Activated T-helper 9 cell treated with anti-CD3 and anti-CD28 coated beads, Interleukin-2, amount 50 U/mL, for 16 hours (primary cell): ENCODE data around the gene CAPN15.
"Not testable (repeated sequence)": the region's sequence is repeated elsewhere in the genome, so short reads cannot be mapped to it uniquely, and the experiment has no call there.

Experiments
- DNase-seq: peaks from one replicate; pipeline ENCODE4 v3.0.0-alpha.2; 2020; ENCODE audit warnings: low read depth

CAPN15 gene

GRCh38 chr16:507527-507926 is 20.0 kb upstream of the CAPN15 start:
- DNase-seq: not testable (repeated sequence)

GRCh38 chr16:507996-508395 is 19.5 kb upstream of the CAPN15 start:
- DNase-seq: no peak

GRCh38 chr16:508884-509736 is 18.4 kb upstream of the CAPN15 start:
- no peak for DNase-seq

GRCh38 chr16:510066-510825 is 17.3 kb upstream of the CAPN15 start:
- no peak for DNase-seq

DNA sequence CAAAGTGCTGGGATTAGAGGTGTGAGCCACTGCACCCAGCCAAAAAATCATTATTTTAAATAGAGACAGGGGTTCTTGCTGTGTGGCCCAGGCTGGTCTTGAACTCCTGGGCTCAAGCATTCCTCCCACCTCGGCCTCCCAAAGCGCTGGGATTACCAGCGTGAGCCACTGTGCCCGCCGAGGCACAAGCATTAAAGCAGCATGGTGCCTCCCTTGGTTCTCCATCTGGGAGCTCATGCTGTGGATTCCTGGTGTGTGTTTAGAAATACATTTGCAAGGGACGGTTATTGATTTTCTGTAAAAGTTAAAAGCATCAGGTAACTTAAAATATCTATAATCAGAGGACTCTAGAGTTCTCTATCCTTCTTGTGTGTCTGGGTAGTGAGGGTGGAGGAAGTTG is 14.7 kb upstream of the CAPN15 start:
- no peak for DNase-seq

DNA sequence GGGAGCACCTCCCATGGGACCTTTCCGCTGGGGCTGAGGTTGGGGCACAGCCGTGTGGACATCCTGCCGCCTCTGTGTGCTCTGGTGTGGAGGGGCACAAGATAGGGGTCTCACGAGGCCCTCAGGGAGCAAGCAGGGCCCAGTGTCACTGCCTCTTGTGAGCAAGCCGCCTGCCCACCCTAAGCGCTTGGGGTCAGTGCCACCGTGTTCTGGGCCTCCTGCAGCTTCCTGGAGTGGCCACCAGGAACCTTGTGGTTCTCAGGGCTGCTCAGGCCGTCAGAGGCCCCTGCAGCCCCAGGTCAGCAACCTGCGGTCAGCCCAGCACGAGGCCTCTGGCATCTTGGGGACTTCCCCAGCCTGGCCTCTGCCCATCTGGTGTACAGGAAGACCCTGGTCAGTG is 13.6 kb upstream of the CAPN15 start:
- DNase-seq: no peak

DNA sequence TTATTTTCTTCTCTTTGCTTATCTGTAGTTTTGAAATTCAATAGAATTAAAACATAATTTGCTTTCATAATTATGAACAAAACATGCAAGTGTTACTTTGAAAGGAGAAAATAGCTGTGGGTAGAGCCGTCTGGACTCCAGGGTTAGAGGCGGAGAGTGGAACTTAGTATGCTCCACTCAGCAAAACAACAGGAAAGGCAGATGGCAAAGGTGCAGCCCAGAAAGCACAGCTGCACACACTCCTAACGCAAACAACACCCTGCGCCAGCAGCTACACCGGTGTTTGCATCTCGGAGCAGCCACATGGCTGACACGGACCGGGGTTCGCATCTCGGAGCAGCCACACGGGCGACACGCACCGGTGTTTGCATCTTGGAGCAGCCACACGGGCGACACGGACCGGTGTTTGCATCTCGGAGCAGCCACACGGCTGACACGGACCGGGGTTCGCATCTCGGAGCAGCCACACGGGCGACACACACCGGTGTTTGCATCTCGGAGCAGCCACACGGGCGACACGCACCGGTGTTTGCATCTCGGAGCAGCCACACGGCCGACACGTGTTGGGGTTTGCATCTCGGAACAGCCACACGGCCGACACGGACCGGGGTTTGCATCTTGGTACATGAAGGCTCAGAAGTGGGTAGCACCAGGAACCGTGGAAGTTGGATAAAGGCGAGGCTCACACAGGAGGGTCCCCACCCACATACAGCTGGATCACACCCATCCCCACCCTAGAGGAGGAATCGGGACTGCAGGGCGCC is 12.2 kb upstream of the CAPN15 start:
- DNase-seq: no peak

GRCh38 chr16:515939-516226 is 11.6 kb upstream of the CAPN15 start:
- no peak for DNase-seq

- DNase-seq: no peak
Observed at GRCh38 chr16:516301-516700, 11.2 kb upstream of the CAPN15 start.

DNA sequence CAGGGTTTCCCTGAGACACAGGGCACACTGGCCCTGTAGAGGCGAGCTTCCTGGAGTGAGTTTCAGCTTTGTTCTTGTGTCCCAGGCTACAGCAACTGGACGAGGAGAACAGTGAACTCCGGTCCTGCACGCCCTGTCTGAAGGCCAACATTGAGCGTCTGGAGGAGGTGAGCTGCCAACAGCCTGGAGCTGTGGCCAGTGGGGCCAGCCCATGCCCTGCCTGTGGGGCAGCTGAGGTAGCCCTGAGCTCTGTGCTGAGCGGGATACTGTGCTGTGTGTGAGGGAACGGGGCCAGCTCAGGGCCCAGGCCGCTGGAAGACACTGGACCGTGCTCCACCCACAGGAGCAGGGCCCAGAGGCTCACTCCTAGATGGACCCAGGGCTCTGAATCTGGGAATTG is 8.7 kb upstream of the CAPN15 start:
- no peak for DNase-seq

- DNase-seq: no peak
Observed at GRCh38 chr16:519425-519824, 8.1 kb upstream of the CAPN15 start.

GRCh38 chr16:519841-520687 is 7.4 kb upstream of the CAPN15 start:
- DNase-seq: no peak

DNA sequence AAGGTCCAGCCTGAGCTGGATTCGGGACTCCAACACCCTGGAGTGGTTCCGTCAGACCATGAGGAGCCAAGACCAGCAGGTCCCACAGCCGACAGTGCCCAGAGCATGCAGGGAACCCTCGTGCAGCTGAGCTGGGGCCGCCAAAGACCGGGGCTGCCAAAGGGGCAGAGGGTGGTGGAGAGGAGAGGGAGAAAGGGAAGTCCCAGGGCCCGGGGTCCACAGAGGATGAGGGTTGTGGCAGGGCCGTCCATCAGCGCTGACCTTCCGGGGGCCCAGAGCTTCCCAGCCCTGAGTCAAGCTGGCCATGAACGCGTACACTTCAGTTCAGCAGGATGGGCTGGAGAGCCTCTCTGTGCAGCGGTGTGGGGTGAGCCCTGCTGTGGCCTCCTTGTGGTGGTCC is 6.7 kb upstream of the CAPN15 start:
- no peak for DNase-seq

DNA sequence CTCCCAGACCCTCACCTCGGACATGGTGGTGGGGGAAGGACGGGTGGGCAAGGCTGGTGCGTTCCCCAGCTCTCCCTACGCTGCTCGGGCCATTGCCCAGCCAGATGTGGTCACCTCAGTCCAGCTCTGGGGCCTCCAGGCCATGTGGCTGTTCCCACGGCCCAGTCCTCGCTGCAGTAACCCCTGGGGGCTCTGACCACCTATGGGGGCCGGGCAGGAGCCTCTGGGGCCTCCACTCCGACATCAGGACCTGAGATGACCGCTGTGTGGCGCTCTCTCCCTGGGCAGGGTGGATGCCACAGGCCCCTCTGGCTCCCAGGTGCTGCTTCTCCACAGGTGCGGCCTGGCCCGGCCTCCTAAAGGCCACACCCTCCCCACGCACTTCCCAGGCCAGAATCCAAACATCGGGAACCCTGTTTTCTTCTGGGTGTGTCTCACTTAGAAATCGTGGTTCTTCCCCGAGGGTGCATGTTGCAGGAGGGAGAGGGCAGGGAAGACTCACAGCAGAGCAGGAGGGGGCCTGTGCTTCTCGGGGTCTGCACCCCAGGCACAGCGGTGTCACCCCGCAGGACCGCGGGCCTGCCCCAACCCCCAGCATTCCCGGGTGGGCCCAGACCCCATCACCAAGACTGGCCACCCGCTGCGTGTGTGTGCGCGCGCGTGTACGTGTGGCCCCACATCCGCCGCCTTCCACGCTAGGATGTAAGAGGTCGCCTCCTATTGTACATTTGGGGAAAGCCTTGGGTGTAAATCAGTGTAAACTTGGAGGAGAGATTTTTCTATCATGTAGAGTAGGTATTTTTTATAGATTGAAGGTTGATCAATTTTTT is 5.9 kb upstream of the CAPN15 start:
- DNase-seq: no peak

GRCh38 chr16:522320-523096 is 5.0 kb upstream of the CAPN15 start:
- DNase-seq: no peak

GRCh38 chr16:523097-523741 is 4.3 kb upstream of the CAPN15 start:
- no peak for DNase-seq

DNA sequence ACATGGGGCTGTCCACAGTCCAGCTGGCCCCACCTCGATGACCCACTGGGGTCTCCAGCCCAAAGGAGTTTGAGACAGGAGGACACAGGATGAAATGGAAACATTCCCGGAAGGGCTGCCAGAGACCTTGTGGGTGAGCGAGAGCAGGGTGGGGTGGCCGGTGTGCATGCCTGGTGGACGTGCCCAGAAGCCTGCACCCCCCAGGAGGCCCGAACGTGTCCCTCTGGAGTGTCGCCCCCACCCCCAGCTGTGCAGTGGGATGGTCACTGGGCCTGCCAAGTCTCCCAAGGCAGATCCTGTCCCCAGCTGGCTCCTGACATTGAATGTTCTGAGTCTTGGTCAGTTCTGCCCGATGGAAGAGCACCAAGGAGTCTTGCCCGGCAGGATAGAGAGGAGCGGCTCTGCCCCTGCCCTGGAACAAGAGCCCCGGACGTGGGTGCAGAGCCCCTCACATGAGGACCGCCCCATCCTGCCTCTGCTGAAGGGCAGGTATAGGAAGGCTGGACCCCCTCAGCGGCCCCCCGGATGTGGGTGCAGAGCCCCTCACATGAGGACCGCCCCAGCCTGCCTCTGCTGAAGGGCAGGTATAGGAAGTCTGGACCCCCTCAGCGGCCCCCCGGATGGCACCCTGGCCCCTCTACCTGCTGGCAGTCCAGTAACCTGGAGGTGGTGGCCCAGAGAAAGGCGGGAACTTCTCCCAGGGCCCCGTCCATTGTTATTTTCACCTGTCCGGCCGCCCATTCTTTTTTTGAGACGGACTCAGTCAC is 3.1 kb upstream of the CAPN15 start:
- no peak for DNase-seq

- DNase-seq: no peak
Observed at GRCh38 chr16:525123-525519, 2.4 kb upstream of the CAPN15 start.
